UCSD-AML1 (cell line): ENCODE data around the gene RARG.
"Not testable (repeated sequence)": the region's sequence is repeated elsewhere in the genome, so short reads cannot be mapped to it uniquely, and the experiment has no call there.

Experiments used
- DNase-seq: peaks from one replicate; lab custom pipeline; 2025; ENCODE audit not compliant: unreplicated experiment; lab: John Stamatoyannopoulos, UW

Gene RARG

DNA sequence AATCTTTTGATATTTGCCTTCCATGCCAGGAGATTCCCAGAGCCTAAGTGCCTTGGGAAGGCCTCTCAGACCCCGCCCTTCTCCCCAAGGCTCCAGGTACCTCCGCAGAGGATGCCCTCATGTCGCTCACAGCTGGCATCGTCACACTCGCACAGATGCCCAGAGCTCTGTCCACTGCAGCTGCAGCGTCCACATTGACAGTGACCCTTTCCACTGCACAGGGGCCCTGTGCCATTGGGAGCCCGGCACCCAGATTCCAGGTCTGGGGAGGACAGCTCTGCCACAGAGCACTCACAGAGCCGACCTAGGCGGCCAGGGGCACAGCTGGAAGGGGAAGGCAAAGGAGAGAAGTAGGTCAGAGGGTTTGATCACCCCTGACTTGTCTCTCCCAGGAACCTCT, 39.0 kb downstream of the RARG start:
- no peak for DNase-seq

DNA sequence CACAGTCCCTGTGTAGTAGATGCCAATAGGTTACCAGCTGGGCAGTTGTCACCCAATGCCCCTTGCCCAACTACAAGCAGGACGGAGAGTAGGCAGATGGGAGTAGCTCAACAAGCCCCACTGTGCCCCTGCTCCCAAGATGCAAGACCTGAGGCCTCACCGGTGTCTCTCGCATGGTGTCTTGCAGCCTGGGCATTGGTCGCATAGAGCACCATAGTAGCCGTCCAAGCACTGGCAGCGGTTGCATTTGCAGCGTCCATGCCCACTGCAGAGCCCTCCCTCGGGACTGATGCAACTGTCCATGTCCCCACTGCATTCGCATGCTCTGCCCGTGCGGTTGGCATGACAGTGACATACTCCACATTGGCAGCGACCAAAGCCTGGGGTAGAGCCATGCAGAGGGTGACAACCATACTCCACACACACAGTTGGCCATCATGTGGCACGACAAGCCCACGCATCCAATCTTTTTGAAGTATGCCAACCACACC, 39.4 kb downstream of the RARG start:
- no peak for DNase-seq

GRCh38 chr12:53191885-53192530, 40.0 kb downstream of the RARG start:
- no peak for DNase-seq

- no peak for DNase-seq
Measured at GRCh38 chr12:53191096-53191884, 40.7 kb downstream of the RARG start.

DNA sequence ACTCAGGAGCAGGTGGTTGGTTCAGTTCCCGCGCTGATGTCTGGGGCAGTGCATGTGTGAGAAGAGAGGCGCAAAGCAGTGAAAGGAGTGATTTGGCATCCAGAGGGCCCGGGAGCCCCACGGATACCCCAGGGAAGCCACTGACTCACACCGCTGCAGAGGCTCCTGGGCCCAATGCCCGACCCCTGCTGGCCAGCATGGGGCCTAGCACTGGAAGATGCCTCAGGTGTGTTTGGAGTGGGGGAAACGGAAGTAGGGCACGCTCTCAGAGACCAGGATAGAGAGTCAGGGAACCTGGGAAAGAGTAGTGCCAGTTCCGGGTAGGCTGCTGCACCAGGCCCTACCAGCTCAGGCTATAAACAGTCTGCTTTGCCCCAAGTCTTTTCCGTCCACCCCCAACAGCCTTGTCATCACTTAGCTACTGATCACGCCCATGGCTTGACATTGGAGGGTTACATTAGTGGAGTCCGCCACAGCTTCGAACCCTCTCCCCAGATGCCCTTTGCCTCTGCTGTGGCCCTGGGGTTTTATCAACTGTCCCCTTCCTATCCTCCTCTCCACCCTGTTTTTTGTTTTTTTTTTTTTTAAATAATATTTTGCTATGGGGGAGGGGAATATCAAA, 41.8 kb downstream of the RARG start:
- no peak for DNase-seq

DNA sequence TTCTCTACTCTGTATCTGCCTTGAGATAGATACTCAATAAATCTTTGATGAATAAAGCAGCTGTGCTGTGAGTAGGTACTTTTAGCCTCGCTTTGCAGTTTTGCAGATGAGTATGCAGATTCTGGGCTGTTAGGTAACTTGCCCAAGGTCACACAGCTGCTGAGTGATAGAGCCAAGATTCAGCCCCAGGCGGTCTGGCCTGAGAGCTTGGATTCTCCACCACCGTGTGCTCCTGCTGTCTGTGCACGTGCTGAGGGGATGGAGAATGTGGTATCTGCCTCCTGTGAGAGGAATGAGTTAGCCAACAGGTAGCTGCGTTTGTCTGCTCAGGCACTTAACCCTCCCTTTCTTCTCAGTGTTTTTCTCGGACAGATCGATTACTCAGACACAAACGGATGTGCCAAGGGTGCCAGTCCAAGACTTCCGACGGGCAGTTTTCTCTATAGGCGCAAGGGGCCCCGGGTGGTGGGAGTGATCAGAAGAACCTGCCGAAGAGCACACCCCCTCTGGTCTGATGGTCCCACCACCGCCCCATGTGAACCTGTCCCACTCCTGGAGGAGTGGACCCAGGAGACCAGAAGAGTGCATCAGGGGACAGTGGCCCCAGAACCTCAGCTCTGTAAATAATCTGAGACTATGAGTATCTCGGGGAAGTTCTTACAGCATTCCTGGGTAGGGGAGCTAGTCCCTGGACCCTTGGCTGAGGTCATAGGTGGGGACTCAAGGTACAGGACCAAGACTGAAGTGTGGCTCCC, 44.7 kb downstream of the RARG start:
- DNase-seq = no peak

GRCh38 chr12:53186745-53187144, 45.3 kb downstream of the RARG start:
- DNase-seq = no peak

GRCh38 chr12:53185582-53186153, 46.3 kb downstream of the RARG start:
- no peak for DNase-seq

DNA sequence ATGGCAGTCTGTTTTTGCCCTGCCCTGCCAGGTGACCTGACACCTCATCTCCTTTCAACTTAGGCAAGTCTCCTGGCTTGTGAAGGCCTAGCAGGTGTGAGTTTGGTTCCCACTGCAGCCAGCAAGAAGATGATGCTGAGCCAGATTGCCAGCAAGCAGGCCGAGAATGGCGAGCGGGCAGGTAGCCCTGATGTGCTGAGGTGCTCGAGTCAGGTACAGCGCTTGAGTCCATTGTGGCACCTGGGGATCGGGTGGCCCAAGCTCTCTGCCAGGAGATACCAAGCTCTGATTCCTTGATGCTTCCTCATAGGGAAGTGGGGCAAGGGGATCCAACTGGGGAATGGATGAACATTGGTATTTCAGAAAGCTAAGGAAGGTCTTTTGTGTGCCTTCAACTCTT, 47.2 kb downstream of the RARG start:
- DNase-seq = no peak

GRCh38 chr12:53182903-53183302, 49.1 kb downstream of the RARG start:
- DNase-seq = no peak

GRCh38 chr12:53181935-53182334, 50.1 kb downstream of the RARG start:
- no peak for DNase-seq

GRCh38 chr12:53180931-53181645, 50.9 kb downstream of the RARG start:
- peak; percentile 91 for DNase-seq

- DNase-seq = peak; percentile 98
Measured at GRCh38 chr12:53180220-53180930, 51.6 kb downstream of the RARG start, which contains the start of the genes CSAD and ZNF740. TSS of gene CSAD (minus strand) at chr12:53180925. CDS start at chr12:53173470, 7,455 bp downstream. TSS of gene ZNF740 (plus strand) at chr12:53180722. CDS start at chr12:53181984, 1,262 bp downstream.

GRCh38 chr12:53179687-53180219, 52.3 kb downstream of the RARG start:
- no peak for DNase-seq

DNA sequence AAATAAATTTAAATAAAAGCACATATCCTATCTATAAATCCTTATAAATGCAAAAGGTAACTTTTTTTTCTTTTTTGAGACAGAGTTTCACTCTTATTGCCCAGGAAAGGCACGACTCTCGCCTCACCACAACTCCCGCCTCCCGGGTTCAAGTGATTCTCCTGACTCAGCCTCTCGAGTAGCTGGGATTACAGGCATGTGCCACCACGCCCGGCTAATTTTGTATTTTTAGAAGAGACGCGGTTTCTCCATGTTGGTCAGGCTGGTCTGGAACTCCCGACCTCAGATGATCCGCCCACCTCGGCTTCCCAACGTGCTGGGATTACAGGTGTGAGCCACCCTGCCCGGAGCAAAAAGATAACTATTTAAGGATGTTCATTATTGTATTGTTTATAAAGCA, 53.2 kb downstream of the RARG start:
- not testable (repeated sequence) for DNase-seq

GRCh38 chr12:53177447-53177846, 54.6 kb downstream of the RARG start:
- not testable (repeated sequence) for DNase-seq

DNA sequence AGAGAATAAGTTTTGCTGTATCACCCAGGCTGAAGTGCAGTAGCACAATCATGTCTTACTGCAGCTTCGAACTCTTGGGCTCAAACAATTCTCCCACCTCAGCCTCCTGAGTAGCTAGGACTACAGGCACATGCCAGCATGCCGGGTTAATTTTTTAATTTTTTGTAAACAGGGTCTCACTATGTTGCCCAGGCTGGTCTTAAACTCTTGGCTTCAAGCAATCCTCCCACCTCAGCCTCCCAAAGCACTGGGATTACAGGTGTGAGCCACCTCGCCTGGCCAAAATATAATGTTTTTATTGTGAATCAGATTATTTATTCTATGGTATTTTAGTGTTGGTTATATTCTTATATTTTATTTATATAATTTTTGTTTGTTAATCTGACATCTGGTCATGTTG, 55.3 kb downstream of the RARG start:
- no peak for DNase-seq

DNA sequence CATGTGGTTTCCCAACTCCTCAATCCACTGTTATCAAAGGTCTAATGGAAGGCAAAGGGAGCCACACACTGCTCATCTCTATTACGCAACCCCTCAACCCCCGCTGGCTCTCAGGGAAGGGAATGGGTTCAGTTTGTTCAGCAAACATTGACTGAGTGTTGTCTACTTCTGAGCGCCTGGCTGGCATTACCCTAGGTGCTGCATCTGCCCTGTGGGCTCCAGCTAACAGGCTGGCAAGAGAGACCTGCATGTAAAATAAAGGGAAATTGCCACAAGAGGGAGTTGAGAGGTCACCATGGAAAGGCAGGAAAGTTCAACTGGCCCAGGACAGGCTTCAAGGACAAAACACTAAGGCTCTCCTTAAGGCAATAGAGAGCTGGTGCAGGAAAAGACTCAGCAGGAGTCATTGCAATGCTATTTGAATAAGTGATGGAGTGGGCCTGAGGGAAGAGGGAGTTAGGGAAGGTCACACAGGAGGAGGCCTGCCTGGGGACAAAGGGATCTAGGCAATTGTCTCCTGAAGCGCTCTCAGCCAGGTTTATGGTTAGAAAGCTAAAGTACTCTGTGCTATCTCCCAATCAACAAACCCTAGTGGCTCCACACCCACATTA, 57.0 kb downstream of the RARG start:
- DNase-seq = no peak
